SU-DHL-6 (cell line): ENCODE results near the gene CPPED1.

Experiments
- EZH2phosphoT487 ChIP-seq: fragments of 200-600 bp; sonication (generic), shearing (Covaris generic); conservative IDR thresholded peaks from 2 replicates; pipeline ENCODE4 v1.6.1; 2018; ENCODE audit warnings: mild to moderate bottlenecking, antibody characterized with exemption, low read length, moderate library complexity, mixed read lengths
- TF ChIP-seq, protein P1 (sequence below): fragments of 200-600 bp; sonication (generic); IDR thresholded peaks from one replicate; pipeline ENCODE4 v1.5.1; 2017; ENCODE audit warnings: antibody characterized with exemption, mild to moderate bottlenecking, low read length, moderate library complexity; ENCODE audit not compliant: insufficient read depth, poor library complexity, severe bottlenecking

DNA sequence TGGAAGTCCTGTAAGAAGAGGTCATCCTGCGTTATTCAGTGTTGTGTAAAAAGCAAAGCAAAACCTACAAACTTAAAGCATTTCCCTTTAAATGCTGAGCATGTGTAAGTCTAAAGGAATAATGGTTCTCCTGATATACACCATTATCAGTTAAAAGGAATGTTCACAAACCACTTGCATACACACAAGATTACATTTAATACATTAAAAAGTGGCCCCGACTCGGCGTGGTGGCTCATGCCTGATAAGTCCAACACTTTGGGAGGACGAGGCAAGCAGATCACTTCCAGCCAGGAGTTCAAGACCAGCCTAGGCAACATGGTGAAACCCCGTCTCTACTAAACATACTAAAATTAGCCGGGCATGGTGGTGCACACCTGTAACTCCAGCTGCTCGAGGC is 30.5 kb downstream of the CPPED1 start:
- no peak for TF ChIP-seq EZH2phosphoT487
- TF ChIP-seq, protein P1, sequence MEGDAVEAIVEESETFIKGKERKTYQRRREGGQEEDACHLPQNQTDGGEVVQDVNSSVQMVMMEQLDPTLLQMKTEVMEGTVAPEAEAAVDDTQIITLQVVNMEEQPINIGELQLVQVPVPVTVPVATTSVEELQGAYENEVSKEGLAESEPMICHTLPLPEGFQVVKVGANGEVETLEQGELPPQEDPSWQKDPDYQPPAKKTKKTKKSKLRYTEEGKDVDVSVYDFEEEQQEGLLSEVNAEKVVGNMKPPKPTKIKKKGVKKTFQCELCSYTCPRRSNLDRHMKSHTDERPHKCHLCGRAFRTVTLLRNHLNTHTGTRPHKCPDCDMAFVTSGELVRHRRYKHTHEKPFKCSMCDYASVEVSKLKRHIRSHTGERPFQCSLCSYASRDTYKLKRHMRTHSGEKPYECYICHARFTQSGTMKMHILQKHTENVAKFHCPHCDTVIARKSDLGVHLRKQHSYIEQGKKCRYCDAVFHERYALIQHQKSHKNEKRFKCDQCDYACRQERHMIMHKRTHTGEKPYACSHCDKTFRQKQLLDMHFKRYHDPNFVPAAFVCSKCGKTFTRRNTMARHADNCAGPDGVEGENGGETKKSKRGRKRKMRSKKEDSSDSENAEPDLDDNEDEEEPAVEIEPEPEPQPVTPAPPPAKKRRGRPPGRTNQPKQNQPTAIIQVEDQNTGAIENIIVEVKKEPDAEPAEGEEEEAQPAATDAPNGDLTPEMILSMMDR, result no peak
